DND-41 (cell line): Measurements from ENCODE around the gene EEFSEC.

Source experiments
- EZH2 ChIP-seq: IDR thresholded peaks from 3 replicates; pipeline ENCODE4 v1.6.1; 2012; ENCODE audit warnings: borderline replicate concordance, low read depth, mild to moderate bottlenecking, moderate library complexity, low read length, inconsistent platforms; ENCODE audit not compliant: severe bottlenecking
- TF ChIP-seq, protein P1 (sequence below): IDR thresholded peaks from 2 replicates; pipeline ENCODE4 v1.5.1; 2012; ENCODE audit warnings: borderline replicate concordance, low read length, moderate library complexity, mild to moderate bottlenecking; ENCODE audit not compliant: poor library complexity, severe bottlenecking; ENCODE audit errors: extremely low read depth

DNA sequence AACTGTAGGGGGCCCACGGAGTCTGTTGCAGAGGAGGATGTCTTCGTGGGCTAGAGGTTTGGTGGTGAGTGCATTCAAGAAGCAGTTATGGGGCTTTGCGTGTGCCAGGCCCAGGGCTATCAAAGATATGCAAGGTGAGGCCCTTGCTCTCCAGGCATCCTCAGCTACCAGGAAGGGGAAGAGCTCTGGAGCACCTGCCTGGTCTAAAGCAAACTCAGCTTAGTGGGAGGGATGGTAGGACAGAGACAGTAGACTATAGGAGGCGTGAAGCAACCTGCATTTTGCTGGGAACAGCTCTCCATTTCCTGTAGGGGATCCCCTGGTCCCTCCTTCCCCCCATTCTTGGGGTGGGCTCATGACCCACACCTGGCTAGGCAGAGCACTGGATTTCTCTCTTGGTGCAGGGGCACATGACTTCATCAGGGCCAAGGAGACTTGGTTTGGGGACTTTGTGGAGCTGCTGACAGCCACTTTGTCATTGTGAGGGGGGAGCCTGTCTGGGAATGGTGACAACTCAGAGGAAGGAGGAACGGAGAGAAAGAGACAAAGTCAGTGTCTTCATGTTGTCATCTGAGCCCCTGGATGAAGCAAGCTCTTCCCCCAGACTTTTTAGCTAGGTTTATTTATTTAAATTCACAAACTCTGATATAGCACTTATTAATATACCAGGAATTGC is 8.6 kb upstream of the EEFSEC start:
- TF ChIP-seq, protein P1, sequence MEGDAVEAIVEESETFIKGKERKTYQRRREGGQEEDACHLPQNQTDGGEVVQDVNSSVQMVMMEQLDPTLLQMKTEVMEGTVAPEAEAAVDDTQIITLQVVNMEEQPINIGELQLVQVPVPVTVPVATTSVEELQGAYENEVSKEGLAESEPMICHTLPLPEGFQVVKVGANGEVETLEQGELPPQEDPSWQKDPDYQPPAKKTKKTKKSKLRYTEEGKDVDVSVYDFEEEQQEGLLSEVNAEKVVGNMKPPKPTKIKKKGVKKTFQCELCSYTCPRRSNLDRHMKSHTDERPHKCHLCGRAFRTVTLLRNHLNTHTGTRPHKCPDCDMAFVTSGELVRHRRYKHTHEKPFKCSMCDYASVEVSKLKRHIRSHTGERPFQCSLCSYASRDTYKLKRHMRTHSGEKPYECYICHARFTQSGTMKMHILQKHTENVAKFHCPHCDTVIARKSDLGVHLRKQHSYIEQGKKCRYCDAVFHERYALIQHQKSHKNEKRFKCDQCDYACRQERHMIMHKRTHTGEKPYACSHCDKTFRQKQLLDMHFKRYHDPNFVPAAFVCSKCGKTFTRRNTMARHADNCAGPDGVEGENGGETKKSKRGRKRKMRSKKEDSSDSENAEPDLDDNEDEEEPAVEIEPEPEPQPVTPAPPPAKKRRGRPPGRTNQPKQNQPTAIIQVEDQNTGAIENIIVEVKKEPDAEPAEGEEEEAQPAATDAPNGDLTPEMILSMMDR: no peak
- no peak for TF ChIP-seq EZH2
